ENCODE measurements around the gene AK2. TPM values are rescaled to one million over a fixed set of nuclear protein-coding genes. Genes with fewer than 3 reads are reported as not detected.
A peak's percentile ranks its signal among the peaks of the same experiment; 100 is the strongest.
"Not testable (repeated sequence)": the region's sequence is repeated elsewhere in the genome, so short reads cannot be mapped to it uniquely, and the experiment has no call there.

The AK2 gene
- total RNA-seq, 1 donor from 2014 or later, result 58.4 TPM

DNA sequence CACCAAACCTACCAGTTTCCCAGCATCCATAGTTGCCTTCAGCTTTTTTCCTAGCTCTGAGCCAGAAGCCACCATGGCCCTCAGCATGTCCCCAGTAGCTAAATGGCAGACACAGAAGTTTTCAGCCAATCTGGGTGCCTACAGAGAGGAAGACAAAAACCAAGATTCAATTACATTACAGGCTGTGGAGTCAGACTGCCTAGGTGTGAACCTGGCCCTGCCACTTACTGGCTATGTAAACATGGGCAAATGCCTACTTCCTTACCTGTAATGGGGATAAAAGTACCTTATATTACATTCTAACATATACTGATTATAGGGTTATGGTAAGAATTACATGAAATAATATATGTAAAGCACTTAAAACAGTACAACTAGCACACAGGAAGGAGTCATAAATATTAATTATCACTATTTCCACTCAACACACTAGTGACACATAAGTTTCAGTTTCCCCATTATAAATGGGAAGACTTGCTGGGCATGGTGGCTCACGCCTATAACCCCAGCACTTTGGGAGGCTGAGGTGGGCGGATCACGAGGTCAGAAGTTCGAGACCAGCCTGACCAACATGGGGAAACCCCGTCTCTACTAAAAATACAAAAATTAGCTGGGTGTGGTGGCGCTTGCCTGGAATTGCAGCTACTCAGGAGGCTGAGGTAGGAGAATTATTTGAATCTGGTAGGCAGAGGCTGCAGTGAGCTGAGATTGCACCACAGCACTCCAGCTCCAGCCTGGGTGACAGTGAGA is 12.1 kb downstream of the AK2 start:
- not testable (repeated sequence) for DNase-seq (ENCODE audit: low read depth in 2 of 2)

DNA sequence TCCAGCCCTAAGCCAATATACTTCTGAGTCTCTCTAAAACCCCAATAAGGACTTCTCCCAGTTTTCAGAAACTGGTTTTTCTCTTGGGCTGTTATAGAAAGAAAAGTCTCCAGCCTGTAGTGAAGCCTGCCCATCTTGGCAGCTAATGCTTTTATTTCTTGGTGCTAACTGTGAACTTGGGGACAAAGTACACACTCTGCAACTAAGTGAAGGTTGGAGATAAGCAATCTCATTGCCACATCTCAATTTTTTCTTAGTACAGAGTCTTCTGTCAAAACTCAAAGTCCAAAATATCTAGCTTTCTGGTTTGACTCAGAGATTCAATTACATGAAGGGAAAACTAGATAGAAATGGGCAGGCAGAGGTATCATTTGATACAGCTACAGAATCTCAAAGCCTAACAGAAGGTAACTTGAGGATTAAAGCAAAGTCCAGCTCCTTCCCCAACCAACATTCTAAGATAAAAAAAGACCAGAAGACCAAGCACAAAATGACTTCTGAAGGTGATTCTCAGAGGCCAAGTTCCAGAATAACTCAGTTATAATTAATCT is 14.0 kb downstream of the AK2 start:
- DNase-seq (ENCODE audit: low read depth in 2 of 2), result no peak

DNA sequence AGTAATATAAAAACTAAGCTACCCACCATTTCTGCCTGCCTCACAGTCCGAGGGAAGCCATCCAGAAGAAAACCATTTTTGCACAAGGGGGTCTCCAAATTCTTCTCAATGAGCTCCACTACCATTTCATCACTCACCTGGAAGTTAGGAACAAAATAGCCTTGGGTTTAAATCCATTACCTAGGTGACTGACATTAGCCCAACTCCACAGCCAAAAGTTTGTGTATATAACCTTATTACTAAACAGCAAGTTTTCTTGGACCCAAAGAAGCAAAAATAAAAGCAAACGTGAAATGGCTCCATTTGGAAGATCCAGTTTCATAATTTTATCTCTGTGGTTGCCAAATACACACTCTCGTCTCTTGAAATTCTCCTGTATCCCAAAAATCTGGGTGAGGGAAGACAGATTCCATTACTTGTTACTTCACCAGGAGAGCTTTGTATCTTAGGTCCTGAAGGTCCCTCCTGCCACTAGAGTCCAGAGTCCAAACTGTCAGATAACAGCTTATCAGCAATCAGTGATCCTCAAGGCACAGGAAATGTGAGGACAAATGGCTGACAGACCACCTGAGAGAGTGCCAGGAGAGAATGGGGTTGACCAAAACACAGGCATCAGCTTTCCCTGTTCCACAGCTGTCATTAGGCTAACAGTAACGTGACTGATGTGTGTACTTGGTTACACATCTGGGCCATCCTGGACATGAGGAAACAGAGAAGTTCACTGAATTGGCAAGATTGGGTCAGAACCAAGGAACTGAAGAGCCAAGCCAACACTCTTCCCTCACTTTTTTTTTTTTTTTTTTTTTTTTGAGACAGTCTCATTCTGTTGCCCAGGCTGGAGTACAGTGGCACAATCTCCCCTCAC is 14.9 kb downstream of the AK2 start:
- no peak for DNase-seq (ENCODE audit: low read depth in 2 of 2)

DNA sequence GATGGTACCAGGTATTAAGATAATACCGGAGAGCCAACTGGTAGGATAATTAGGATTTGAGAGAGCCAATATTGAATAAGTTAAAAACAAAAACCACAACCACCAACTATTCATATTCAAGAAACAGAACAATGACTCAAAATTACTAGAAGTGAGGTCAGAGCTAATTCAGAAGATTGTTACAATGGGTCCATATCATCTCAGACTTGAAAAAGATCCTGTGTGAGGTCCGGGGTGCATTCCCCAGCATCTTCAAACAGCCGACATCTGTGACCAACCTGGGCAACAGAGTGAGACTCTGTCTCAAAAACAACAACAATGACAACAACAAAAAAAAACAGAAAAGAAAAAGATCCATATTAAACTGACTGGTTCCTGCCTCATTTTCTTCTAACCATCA is 18.6 kb downstream of the AK2 start:
- no peak for DNase-seq (ENCODE audit: low read depth in 2 of 2)

GRCh38 chr1:33017175-33017574 is 19.5 kb downstream of the AK2 start:
- DNase-seq (ENCODE audit: low read depth in 2 of 2), result no peak

- no peak for DNase-seq (ENCODE audit: low read depth in 2 of 2)
Measured at GRCh38 chr1:33015216-33015615, 21.5 kb downstream of the AK2 start.

GRCh38 chr1:33014464-33015163 is 22.1 kb downstream of the AK2 start:
- DNase-seq (ENCODE audit: low read depth in 2 of 2), result no peak

DNA sequence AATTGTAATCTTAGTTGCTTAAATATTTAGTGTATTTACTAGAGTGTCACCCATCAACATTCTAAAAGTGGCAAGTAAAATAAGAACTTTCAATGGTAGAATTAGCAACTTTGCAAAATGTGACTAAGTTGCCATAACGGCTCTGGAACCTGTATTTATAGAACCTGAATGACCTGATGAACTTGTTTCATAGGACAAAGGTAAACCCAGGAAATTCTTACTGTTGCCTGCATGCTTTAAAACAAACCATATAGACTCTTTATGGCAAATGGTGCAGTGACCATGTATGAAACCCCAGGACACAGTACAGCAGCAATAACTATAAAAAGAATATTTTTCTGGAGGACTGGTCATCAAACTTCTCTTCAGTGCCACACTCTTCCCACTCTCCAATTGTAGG is 22.9 kb downstream of the AK2 start:
- no peak for DNase-seq (ENCODE audit: low read depth in 2 of 2)

- DNase-seq (ENCODE audit: low read depth in 2 of 2), result no peak
Measured at GRCh38 chr1:33012165-33012564, 24.5 kb downstream of the AK2 start.

- peak; percentile 74 to 82 for DNase-seq (ENCODE audit: low read depth in 2 of 2)
Measured at GRCh38 chr1:33010932-33011731, 25.6 kb downstream of the AK2 start.

DNA sequence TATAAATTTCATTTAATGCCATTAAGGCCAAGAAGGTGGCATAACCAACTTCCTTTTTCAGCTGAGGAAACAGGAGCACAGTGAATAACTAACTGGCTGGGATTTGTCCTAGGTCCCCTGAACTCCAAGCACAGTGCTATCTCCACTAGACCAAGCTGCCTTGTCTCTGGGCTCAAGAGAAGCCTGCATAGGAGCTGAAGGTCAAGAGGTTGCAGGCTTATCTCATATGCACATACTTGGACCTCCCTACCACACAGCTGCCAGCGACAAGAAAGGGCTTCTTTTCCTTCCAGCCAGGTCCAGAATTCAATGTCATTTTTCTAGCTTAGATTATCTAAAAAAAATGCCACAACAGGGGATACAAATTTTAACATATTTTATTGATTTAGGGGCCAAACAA is 27.1 kb downstream of the AK2 start:
- no peak for DNase-seq (ENCODE audit: low read depth in 2 of 2)

DNA sequence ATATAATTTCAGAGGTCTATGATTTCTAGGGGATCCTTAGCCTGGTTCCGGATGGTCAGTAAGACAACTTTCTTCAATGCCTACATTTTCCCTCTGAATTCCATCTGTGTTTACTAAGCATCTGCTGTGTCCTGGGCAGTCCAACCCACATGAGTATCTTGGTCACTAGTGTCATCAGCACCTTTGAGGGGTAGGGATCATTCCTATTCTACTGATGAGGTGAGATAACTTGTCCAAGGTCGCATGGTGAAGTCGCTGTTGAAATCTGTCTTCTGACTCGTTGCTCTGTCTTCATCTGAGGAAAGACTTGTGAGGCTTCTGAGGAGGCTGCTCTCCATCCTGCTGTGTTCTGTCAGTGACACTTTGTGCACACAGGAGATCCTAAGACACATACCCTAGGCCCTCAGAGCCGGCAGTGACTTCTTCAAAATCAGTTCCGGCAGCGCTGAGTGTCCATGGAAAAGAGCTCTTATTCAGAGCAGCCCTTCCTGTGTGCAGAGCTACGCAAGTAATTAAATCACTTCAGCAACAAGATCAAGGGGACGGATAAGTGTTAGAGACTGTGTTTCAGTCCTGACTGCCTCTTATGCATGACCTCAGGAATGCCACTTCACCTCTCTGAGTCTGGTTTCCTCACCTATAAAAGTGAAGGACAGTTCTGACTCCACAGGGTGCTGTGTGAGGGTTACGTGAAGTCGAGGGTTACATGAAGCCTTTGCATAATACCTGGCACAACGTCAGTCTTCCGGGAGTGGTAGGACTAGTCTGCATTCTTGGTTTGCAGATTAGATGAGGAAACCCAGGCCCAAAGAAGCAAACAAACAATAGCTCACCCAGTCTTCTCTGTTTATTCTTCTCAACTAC is 28.4 kb downstream of the AK2 start:
- DNase-seq (ENCODE audit: low read depth in 2 of 2), result no peak

DNA sequence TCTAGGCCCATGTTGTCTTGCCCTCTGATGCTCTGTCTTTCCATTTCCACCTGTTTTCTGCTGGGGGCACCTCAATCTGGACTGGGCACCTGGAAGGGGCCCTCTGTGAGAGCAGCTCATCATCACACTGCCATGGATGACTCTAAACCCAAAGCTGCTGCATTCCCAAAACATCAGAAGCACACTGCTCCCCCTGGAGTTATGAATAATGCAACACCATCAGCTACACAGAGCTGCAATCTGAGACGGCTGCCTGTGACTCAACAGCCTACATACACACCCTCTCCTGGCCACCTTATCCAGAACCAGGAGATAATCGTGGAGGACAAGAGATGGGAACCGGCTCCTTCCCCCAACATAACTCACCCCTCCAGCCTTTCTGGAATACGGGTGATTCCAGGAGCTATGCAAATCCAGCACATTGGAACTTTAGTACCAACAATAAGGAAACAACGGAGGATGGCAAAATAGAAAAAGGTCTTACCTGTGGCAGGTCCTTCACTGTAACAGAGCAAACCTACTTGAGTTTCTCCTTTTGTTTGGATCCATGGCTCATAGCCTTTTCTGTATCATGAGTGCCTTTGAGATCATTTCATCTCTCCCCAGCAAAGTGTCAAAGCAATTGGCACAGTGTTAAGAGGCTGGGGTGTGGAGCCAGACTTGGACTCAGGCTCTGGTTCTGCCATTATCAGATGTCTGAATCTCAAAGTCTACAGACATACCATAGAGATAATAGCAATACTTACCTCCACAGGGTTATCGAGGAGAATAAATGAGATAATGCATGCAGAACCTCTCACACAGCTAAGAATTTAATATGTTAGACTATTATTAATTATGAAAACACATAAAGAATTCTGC is 29.3 kb downstream of the AK2 start:
- DNase-seq (ENCODE audit: low read depth in 2 of 2), result peak; percentile 39 to 89

DNA sequence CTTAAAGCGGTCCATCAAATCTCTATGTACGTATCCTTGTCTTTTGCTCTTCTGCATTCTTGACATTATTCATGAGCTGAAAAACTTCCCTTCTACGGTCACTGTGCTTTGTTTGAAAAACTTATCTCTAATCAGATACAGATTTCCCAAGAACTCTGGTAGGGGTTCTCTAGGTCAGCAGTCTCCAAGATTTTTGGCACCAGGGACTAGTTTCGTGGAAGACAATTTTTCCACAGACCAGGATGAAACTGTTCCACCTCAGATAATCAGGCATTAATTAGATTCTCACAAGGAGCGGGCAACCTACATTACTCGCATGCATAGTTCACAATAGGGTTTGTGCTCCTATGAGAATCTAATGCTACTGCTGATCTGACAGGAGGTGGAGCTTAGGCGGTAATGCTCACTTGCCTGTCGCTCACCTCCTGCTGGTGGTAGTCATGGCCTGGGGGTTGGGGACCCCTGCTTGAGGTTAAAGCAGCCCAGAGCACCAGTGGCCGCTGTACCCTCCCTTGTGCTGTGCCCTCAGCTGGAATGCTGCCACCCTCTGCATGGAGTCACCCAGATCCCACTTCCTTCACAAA is 30.8 kb downstream of the AK2 start:
- DNase-seq (ENCODE audit: low read depth in 2 of 2), result peak in 1 of 2 donors; percentile 46

DNA sequence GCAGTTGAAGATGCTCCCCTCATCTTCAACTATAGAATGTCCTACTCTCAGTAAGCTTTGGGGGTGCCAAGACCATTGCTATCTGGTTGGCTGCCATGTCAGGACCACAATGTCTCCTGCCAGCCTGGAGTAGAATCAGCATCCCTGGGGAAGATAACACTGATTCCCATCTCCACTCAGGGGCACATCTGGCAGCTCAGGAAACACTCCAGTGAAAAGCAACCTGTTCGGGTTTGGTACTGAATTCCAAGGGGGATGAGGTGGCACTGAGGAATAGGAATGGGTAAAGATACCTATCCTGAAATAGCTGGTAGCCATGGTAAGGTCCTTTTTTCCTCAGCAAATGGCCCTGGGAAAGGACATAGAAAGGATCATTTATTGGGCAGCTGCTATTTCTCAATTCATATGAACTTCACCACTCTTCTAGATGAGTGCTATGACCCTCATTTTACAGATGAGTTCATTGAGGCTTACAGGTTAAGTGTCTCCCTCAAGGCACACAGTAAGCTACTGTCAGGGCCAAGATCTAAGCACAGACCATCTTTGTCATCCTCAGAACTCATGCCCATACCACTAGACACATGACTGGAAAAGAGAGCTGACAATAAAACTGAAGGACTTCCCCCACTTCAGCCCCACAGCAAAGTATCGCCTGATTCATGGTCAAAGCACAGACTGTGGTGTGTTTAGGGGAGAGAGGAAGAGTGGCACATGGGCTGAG is 31.4 kb downstream of the AK2 start:
- no peak for DNase-seq (ENCODE audit: low read depth in 2 of 2)

DNA sequence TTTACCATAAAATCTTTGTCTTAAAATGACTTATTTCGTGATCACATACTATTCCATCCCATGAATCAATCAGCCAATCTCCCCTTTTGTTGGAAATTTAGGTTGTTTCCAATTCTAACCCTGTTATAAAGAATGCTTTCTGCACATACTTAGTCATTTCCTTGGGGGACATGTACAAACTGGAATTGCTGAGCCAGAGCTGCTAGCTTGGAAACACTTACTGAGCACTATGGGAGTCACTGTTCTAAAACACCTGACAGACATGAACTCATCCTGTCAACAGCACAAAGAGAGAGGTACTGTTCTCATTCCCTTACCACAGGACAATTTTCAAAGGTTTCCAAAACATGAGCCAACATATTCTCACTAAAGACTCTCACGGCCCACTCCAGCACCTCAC is 32.1 kb downstream of the AK2 start:
- peak in 1 of 2 donors; percentile 84 for DNase-seq (ENCODE audit: low read depth in 2 of 2)

- DNase-seq (ENCODE audit: low read depth in 2 of 2), result no peak
Measured at GRCh38 chr1:33003657-33004056, 33.0 kb downstream of the AK2 start.

GRCh38 chr1:33002006-33002405 is 34.7 kb downstream of the AK2 start:
- no peak for DNase-seq (ENCODE audit: low read depth in 2 of 2)

Data from dermis microvascular lymphatic vessel endothelial cell (primary cell).